Activated CD4-positive, alpha-beta T cell treated with anti-CD3 and anti-CD28 coated beads, Interleukin-2, amount 10 ng/mL, durations not matched to agents 24 days and 14 days (primary cell): ENCODE measurements around the gene CDC25A. TPM values are rescaled to one million over a fixed set of nuclear protein-coding genes. Genes with fewer than 3 reads are reported as not detected.
"Not testable (repeated sequence)": the region's sequence is repeated elsewhere in the genome, so short reads cannot be mapped to it uniquely, and the experiment has no call there.

ENCODE experiments used
- DNase-seq: peaks from one replicate; pipeline ENCODE4 v3.0.0; 2022
- H3K27ac Mint-ChIP-seq: one replicate; pipeline ENCODE4 v1.8.0; 2022; ENCODE audit warnings: mild to moderate bottlenecking, mixed read lengths
- H3K27me3 Mint-ChIP-seq: one replicate; pipeline ENCODE4 v1.8.0; 2022; ENCODE audit warnings: mixed read lengths
- H3K36me3 Mint-ChIP-seq: one replicate; pipeline ENCODE4 v1.8.0; 2022; ENCODE audit warnings: low read depth, mild to moderate bottlenecking, mixed read lengths
- H3K4me1 Mint-ChIP-seq: one replicate; pipeline ENCODE4 v1.8.0; 2021; ENCODE audit warnings: mixed read lengths
- H3K4me3 Mint-ChIP-seq: one replicate; pipeline ENCODE4 v1.8.0; 2022; ENCODE audit warnings: mild to moderate bottlenecking, moderate library complexity, mixed read lengths
- H3K9me3 Mint-ChIP-seq: one replicate; pipeline ENCODE4 v1.8.0; 2021; ENCODE audit warnings: mixed read lengths
- intact Hi-C: fragments of 100-400 bp; cut with micrococcal nuclease; formaldehyde crosslinking; loops from one replicate; pipeline ENCODE4 v1.15.1; 2023
- total RNA-seq: library from RNA; stranded (reverse); gene quantifications from 2 replicates; pipeline ENCODE4 v1.2.3, GENCODE V29; 2022

CDC25A gene
- total RNA-seq, 1 donor from 2014 or later: 60.2 TPM

DNA sequence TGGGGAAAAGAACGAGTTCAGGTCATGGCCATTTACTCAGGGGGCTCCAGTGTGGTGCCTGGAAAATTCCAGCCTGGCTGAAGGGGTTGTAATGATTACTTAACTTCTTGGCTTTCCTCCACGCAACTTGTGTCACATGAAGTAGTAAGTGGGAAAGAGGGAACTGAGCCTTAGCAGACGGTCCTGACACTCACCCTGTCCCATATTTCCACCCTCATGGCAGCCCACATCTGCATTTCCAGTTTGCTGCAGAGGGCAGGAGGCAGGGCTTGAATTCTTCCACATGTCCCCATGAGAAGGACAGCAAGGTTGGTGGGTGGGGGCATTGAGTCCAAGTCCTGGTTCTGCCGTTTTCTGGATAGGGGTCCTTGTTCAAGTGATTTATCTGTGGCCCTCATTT lies 27.2 kb upstream of the CDC25A start:
- no peaks in the 10 kb centered on the region for H3K9me3 Mint-ChIP-seq
- H3K27me3 Mint-ChIP-seq: peaks cover 2% of the 10 kb centered on the region
- intact Hi-C loops: no loop called here

GRCh38 chr3:48215019-48215418 lies 26.8 kb upstream of the CDC25A start:
- DNase-seq: no peak
- H3K36me3 Mint-ChIP-seq: no peaks in the 10 kb centered on the region
- H3K27ac Mint-ChIP-seq: no peak overlapping the region
- no peaks in the 10 kb centered on the region for H3K9me3 Mint-ChIP-seq
- H3K4me1 Mint-ChIP-seq: no peaks in the 10 kb centered on the region
- intact Hi-C loops: no loop called here
- peaks cover 1% of the 10 kb centered on the region for H3K27me3 Mint-ChIP-seq
- no peak overlapping the region for H3K4me3 Mint-ChIP-seq

More for the DNA sequence above, 27.2 kb upstream of the CDC25A start:
- Mint-ChIP-seq H3K27ac (no peak overlapping the region), H3K4me1 (no peaks in the 10 kb centered on the region), H3K36me3 (no peaks in the 10 kb centered on the region), H3K4me3 (no peak overlapping the region)
- DNase-seq: no peak

DNA sequence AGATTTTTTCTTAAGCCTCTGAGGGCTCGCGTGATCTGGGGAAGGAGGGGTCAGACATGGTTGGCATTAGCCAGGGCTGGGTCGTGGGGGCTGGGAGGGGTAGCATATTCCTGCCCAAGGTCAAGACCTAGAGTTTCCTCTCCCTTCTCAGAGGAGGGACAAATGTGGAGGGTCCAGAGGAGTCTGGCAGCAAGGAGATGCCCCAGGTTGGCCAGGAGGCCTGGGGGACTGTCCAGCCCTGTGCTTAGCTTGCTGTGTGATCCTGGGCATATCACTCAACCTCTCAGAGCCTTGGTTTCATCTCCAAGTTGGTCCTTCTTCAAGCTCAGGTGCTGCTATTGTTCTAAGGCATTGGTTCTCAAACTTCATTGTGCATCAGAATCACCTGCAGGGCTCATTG lies 26.0 kb upstream of the CDC25A start:
- no peak for DNase-seq
- no peaks in the 10 kb centered on the region for H3K36me3 Mint-ChIP-seq
- H3K4me3 Mint-ChIP-seq: no peak overlapping the region
- no peak overlapping the region for H3K27ac Mint-ChIP-seq
- no peaks in the 10 kb centered on the region for H3K4me1 Mint-ChIP-seq
- H3K27me3 Mint-ChIP-seq: peaks cover 2% of the 10 kb centered on the region
- intact Hi-C loops: no loop called here
- H3K9me3 Mint-ChIP-seq: no peaks in the 10 kb centered on the region

DNA sequence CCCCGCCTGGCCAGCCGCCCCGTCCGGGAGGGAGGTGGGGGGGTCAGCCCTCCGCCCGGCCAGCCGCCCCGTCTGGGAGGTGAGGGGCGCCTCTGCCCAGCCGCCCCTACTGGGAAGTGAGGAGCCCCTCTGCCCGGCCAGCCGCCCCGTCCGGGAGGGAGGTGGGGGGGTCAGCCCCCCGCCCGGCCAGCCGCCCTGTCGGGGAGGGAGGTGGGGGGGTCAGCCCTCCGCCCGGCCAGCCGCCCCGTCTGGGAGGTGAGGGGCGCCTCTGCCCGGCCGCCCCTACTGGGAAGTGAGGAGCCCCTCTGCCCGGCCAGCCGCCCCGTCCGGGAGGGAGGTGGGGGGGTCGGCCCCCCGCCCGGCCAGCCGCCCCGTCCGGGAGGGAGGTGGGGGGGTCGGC lies 23.6 kb upstream of the CDC25A start:
- DNase-seq, H3K4me3 Mint-ChIP-seq, H3K36me3 Mint-ChIP-seq, H3K9me3 Mint-ChIP-seq, intact Hi-C loops, H3K27me3 Mint-ChIP-seq, H3K27ac Mint-ChIP-seq, H3K4me1 Mint-ChIP-seq: not testable (repeated sequence)

GRCh38 chr3:48210534-48210933 lies 22.3 kb upstream of the CDC25A start:
- intact Hi-C loops, H3K4me1 Mint-ChIP-seq, H3K27ac Mint-ChIP-seq: not testable (repeated sequence)

DNA sequence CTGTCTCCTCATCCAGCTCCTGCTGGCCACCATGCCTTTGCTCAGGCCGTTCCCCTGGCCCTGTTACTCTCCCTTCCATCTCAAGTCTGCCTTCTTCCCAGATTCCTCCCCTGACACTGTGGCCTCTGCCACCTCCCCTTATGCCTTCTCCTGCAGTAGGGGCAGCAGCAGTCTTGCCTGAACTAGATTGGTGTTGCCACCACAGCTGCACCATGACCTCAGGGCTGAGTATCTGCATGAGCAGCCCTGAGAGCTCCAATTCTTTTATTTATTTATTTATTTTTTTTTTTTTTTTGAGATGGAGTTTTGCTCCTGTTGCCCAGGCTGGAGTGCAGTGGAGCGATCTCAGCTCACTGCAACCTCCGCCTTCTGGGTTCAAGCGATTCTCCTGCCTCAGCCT lies 21.2 kb upstream of the CDC25A start:
- DNase-seq: no peak
- Mint-ChIP-seq H3K4me3 (no peak overlapping the region), H3K27me3 (peaks cover 2% of the 10 kb centered on the region), H3K4me1 (no peaks in the 10 kb centered on the region), H3K27ac (no peak overlapping the region), H3K36me3 (no peaks in the 10 kb centered on the region), H3K9me3 (no peaks in the 10 kb centered on the region)
- intact Hi-C loops: no loop called here

More at GRCh38 chr3:48210534-48210933, 22.3 kb upstream of the CDC25A start:
- not testable (repeated sequence) for DNase-seq, H3K9me3 Mint-ChIP-seq, H3K4me3 Mint-ChIP-seq, H3K36me3 Mint-ChIP-seq, H3K27me3 Mint-ChIP-seq

GRCh38 chr3:48208076-48208475 lies 19.9 kb upstream of the CDC25A start:
- H3K4me3 Mint-ChIP-seq: no peak overlapping the region
- H3K4me1 Mint-ChIP-seq: no peaks in the 10 kb centered on the region
- intact Hi-C loops: no loop called here
- no peaks in the 10 kb centered on the region for H3K36me3 Mint-ChIP-seq
- no peak for DNase-seq
- no peak overlapping the region for H3K27ac Mint-ChIP-seq
- peaks cover 2% of the 10 kb centered on the region for H3K27me3 Mint-ChIP-seq
- H3K9me3 Mint-ChIP-seq: no peaks in the 10 kb centered on the region

DNA sequence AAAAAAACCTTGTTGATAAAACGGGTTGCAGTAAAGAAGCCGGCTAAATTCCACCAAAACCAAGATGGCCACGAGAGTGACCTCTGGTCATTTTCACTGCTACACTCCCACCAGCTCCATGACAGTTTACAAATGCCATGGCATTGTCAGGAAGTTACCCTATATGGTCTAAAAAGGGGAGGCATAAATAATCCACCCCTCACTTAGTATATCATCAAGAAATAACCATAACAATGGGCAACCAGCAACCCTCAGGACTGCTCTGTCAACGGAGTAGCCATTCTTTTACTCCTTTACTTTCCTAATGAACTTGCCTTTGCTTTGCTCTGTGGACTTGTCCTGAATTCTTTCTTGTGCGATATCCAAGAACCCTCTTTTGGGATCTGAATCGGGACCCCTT lies 14.4 kb upstream of the CDC25A start:
- Mint-ChIP-seq H3K27me3 (peaks cover 4% of the 10 kb centered on the region), H3K9me3 (no peaks in the 10 kb centered on the region), H3K4me3 (no peak overlapping the region), H3K4me1 (no peaks in the 10 kb centered on the region), H3K27ac (no peak overlapping the region), H3K36me3 (no peaks in the 10 kb centered on the region)
- intact Hi-C loops: no loop called here
- DNase-seq: no peak

DNA sequence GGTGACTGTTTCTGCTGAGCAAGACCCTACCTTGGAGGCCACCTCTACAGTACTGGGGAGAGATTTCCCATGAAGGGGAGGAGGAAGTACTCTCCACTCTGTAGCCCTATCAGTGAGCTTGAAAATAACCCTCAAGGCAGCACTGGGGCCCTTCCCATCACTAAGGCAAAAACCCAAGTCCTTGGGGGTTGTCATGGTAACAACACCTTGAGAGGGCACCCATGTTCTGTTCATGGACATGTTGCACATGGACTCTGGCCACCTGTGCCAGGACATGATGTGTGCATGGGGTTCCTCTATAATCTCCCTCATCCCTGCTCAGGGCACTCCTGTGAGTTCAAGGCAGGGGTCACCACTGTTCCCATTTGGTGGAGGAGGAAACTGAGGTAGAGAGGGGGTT lies 10.9 kb upstream of the CDC25A start:
- no peak overlapping the region for H3K27ac Mint-ChIP-seq
- H3K4me3 Mint-ChIP-seq: no peak overlapping the region
- no peaks in the 10 kb centered on the region for H3K4me1 Mint-ChIP-seq
- no peak for DNase-seq
- H3K9me3 Mint-ChIP-seq: no peaks in the 10 kb centered on the region
- no peaks in the 10 kb centered on the region for H3K36me3 Mint-ChIP-seq
- intact Hi-C loops: no loop called here
- peaks cover 10% of the 10 kb centered on the region for H3K27me3 Mint-ChIP-seq

DNA sequence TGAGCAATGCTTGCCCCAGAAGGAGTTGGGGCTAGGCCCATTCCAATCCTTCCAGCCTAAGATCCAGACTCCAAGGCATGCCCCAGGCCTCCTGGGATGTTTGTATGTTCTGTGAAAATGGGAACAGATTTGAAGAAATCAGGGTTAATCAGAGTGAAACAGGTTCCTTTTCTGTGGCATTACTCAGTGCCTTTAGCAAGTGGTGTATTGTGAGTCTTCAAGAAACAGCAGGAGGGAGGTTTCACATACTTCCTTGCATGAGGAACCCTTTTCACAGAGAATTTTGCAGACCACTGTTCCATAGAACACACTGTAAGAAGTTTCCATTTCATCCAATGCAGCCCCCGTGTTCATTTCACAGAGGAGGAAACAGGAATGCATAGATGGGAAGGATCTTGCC lies 8.4 kb upstream of the CDC25A start:
- intact Hi-C loops: no loop called here
- Mint-ChIP-seq H3K27ac (no peak overlapping the region), H3K36me3 (no peaks in the 10 kb centered on the region), H3K4me3 (no peak overlapping the region), H3K9me3 (no peaks in the 10 kb centered on the region), H3K4me1 (no peaks in the 10 kb centered on the region), H3K27me3 (peaks cover 13% of the 10 kb centered on the region)
- no peak for DNase-seq

GRCh38 chr3:48194446-48195071 lies 6.3 kb upstream of the CDC25A start:
- Mint-ChIP-seq H3K4me3 (no peak overlapping the region), H3K27ac (no peak overlapping the region), H3K9me3 (no peaks in the 10 kb centered on the region), H3K27me3 (peaks cover 10% of the 10 kb centered on the region), H3K4me1 (no peaks in the 10 kb centered on the region), H3K36me3 (no peaks in the 10 kb centered on the region)
- intact Hi-C loops: loop anchor here (2.0 kb wide), 1 partner anchor 242 kb away; no protein-coding TSS in a partner anchor
- DNase-seq: peak; percentile 77

DNA sequence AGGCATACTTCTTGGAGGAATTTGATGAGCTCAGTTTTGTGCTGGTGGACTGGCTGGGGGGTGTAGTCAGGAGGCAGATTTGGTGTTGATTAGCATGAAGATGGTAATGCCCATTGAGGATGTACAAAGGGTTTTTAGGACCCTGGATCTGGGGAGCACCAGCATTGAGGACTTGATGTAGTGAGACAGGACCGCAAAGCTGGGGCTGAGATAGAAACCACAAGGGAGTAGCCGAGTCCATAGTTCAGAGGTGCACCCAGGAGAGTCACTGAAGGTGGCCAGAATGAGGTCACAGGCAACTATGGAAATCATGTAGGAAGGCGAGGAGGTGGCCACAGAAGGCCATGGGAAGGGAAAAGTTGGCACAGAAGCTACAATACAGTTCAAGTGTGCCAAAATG lies 2.7 kb upstream of the CDC25A start:
- Mint-ChIP-seq H3K36me3 (peaks cover 11% of the 10 kb centered on the region), H3K4me3 (no peak overlapping the region), H3K4me1 (peaks cover 13% of the 10 kb centered on the region), H3K9me3 (no peaks in the 10 kb centered on the region), H3K27ac (no peak overlapping the region), H3K27me3 (peaks cover 6% of the 10 kb centered on the region)
- intact Hi-C loops: no loop called here
- DNase-seq: no peak

GRCh38 chr3:48189321-48189720 lies 1.1 kb upstream of the CDC25A start:
- Mint-ChIP-seq H3K4me1 (peaks cover 20% of the 10 kb centered on the region), H3K9me3 (no peaks in the 10 kb centered on the region), H3K27me3 (peaks cover 5% of the 10 kb centered on the region), H3K27ac (no peak overlapping the region), H3K36me3 (peaks cover 22% of the 10 kb centered on the region), H3K4me3 (no peak overlapping the region)
- DNase-seq: no peak
- intact Hi-C loops: loop anchor here (2.0 to 10.0 kb wide), 3 partner anchors 79 to 835 kb away; partner anchors contain the start of genes CCDC51, IMPDH2, NDUFAF3 and TMA7

GRCh38 chr3:48187579-48188265 lies 495 bp downstream of the CDC25A start:
- DNase-seq: peak; percentile 88
- H3K27ac Mint-ChIP-seq: peak overlapping the region; percentile 89
- peaks cover 27% of the 10 kb centered on the region for H3K4me1 Mint-ChIP-seq
- intact Hi-C loops: loop anchor here (1.0 to 10.0 kb wide), 8 partner anchors 54 to 837 kb away; partner anchors contain the start of genes CCDC51, IMPDH2, NDUFAF3 and NME6
- peaks cover 35% of the 10 kb centered on the region for H3K36me3 Mint-ChIP-seq
- H3K27me3 Mint-ChIP-seq: no peaks in the 10 kb centered on the region
- H3K4me3 Mint-ChIP-seq: peak overlapping the region; percentile 93
- H3K9me3 Mint-ChIP-seq: no peaks in the 10 kb centered on the region
